Dedifferentiated amniotic fluid mesenchymal stem cell (primary cell): ENCODE results near the gene PAK6.
A peak's percentile ranks its signal among the peaks of the same experiment; 100 is the strongest.

Experiments
- DNase-seq: peaks from one replicate; pipeline ENCODE4 v3.0.0-alpha.2; 2016; ENCODE audit errors: extremely low spot score

Gene PAK6

DNA sequence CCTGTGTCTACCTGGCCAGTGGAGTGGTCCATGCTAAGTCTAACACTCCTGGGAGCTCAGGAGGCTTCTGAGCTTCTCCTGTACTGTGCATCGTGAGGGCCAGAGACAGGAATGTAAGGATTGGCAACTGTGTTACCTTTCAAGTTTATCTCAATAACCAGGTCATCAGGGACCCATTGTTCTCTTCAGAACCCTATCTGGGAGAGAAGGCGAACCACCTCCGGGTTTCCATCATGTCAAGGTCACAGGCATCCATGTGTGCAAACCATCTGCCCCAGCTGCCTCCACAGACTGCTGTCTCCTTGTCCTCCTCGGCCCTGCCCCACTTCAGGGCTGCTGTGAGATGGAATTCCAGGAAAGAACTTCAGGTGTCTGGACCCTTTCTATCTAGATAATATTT, 38.1 kb downstream of the PAK6 start:
- DNase-seq, result no peak

DNA sequence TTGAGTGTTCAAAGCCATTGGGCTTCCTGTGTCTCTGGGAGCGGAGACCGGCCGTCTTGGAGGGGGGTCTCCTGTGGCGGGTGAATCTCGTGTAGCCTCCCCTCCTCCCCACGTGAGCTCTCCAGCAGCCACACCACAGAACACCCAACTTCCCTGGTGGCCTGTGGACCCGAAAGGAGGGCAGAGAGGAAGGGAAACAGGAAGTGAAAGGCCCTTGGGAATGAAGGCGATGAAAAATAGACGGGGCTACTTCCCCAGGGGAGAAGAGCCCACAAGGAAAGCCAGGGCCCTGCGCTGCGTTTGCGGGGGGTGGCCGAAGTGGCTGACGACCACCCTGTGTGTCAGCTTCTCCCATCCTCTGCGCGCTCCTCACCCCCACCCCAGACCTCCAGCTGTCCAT, 38.6 kb downstream of the PAK6 start:
- DNase-seq, result no peak

DNA sequence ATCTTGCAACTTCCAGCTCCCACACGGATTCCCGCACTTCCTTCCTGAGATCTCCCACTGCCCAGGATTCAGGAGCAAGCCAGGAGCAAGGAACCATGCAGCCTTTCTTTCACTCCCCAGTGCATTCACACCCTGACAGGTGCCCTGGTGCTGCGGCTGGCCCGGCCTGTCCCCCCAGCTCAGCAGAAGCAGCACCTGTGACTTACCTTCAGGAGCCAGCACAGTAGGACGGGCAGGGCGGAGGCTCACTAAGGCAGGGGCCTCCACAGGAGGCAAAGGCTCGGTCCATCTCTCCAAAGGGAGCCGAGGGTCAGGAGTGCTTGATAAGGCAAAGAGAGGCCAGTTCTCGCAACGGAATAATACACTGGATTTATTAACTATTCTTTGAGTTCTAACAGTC, 39.2 kb downstream of the PAK6 start:
- no peak for DNase-seq

DNA sequence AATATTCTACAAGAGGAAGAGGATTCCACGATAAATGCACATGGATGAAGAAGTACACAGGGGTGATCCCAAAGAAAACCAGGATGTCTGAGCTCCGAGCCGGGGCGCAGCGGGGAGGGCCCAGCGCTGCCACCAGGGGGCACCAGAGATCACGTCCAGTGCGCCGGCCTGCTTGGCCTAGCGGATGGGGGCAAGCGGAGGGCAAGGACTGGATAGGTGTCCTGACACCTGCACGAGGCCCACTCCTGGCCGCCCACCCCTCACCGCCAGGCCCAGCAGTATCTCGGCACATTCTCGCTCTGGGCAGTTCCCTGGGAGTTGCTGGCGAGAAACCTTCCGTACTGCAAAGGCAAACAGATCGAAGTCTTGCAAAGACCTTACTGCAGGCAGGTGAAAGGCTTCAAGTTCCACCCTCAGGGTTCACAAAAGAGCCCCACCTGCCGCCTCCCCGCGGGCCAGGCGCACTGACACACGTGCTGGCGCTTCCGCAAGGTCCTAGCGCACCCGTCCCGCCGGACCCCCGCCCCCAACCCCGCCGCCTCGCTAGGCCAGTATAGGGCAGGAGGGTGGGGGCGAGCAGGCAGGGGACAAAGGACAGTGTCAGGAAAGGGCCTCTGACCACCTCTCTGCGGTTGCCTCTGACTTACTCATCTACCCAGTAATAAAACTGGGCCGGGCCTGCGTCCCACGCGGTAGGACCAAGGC, 40.7 kb downstream of the PAK6 start:
- DNase-seq, result peak; percentile 15

DNA sequence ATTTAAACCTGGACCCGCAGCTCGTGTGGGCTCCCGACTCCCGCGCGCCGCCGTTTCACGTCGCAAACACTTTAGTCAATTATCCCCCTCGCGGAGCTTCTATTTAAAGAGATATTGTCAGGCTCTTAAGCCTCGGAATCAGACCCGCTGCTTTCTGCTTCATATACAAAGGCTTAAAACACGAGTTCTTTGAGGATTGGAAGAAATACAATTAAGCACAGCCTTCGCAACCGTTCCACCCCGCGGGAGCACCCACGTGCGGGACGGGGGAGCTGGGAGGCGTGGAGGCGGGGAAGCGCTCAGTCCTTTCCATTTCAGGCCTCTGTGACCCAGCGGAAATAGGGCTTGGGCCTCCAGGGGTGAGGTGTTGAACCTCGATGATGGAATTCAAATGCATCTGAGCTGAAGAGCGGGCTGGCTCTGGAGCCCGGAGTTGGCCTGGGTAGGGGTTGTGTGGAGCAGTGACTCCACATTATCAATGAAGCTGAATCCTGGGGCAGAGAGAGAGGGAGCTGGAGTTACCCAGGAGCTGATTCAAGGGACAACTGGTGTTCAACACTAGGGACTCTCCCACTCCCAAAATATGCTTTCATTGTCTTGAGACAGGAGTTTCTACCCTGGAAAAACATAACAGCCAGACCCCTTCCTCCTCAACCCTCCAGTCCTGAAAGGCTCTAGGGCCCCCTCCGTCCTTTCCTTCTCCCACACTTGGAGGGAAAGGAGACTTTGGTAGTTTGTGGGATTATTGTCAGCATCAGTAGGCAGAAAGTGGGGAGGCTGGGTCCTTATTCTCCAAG, 41.6 kb downstream of the PAK6 start:
- DNase-seq, result no peak

DNA sequence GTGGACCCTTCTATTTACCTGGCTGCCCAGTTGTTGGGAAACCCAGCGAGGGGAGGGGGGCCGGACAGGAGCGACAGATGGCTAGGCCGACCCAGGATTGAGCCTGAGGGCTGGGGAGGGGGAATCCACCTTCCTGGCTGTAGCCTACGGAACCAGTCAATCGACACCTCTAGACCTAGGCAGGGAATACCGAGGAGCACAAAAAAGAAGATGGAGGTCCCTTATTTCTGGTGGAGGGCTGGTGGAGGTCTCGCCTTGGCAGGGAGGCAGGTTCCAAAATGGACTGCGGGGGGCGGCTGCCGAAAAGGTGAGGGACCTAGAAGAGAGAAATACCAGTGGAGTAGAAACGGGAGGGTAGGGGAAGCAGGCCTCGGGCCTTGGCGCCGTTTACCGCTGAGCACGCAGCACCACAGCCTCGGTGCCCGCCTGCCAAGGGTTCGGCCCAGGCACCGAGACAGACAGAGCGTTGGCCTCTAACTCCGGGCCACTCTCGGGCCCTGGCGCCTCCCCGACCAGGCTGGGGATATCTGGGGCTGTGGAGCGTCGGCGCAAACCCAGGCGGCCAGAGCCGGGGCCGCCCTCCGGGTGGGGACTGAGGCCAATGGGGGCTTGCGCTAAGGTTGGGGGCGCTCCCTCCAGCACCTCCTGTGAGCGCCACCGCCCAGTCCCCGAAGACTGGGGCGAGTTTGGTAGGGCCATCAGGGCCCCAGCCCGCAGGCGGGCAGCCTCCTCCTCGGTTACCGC, 42.4 kb downstream of the PAK6 start:
- no peak for DNase-seq

DNA sequence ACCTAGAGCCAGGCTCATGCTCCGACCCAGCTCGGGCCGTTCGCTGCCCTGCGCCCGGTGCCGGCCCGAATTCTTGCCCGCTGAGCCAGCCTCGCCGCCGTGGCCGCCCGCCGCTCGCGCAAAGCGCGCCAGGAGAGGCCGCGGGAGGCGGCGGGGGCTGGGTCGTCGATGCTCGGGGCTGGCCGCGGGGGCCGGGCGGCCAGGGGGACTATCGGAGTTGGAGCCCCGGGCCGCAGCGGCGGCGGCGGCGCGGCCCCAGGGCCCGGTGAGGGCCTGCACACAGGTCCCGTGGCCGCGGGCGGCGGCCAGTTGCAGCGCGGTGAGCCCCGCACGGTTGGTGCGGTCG, 42.9 kb downstream of the PAK6 start:
- DNase-seq, result no peak

DNA sequence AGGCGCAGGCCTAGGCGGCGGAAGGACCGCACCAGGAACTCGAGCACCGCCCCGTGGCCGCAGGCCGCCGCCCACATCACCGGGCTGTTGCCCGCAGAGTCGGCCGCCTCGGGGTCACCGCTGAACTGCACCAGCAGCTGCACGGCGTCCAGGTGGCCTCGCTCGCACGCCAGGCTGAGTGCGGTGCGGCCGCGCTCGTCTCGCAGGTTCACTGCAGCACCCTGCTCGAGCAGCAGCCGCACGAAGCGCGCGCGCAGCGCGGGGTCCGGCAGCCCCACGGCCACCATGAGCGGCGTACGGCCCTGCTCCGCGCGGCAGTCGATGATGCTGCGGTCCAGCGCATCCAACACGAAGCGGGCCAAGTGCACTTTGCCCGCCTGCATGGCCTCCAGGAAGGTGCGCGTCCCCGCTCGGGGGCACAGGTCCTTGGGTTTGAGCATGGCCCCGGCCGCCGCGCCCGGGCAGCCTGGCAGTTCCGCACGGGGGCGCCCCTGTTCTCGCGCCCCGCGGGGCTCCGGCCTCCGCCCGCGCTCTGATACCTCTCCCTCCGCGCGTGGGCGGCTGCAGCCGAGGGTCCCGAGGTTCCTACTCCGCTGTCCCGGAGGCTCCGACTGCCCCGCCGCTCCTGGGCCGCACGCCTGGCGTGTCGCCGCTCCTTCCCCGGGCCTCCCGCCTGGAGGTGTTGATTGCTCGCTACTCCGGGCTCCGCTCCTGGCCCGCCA, 43.4 kb downstream of the PAK6 start:
- DNase-seq, result no peak

DNA sequence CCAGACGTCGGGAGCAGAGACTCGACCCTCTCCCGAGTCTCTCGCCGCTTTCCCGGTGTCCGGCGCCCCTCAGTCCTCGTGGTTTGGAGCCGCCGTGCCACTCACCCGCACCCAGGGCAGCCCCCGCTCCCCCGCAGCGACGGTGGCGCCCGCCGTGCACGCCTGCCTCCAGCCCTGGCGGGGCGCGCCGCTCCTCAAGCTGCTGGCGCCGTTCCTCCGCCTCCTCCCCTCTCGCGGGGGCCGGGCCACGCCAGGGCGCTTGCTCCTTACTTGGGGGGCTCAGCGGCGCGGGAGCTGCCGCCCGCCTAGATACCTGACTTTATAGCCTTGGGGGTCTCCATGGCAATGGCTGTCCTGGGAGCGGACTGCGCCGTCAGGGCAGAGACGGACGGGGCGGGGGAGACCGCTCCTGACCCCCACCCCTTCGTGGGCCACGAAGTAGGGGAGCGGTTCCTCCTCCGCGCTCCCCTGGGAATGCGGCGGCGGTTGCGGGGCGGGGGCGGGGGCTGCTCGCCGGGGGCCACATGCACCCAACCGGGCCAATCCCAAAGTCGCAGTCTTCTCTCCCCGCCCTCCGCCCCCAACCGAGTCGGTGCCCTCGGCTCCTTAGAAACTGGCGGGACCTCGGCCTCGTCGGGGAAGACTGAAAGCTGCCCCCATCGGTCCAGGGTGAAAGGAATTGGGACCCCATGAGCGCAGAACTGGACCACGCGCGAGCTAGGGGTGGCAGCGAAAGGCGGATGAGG, 44.2 kb downstream of the PAK6 start, which contains the start of gene ANKRD63:
Gene ANKRD63, minus strand, starts transcription at position 196 of the 746 bp plus-strand sequence. CDS start 478 bp downstream, outside the sequence.
- no peak for DNase-seq

DNA sequence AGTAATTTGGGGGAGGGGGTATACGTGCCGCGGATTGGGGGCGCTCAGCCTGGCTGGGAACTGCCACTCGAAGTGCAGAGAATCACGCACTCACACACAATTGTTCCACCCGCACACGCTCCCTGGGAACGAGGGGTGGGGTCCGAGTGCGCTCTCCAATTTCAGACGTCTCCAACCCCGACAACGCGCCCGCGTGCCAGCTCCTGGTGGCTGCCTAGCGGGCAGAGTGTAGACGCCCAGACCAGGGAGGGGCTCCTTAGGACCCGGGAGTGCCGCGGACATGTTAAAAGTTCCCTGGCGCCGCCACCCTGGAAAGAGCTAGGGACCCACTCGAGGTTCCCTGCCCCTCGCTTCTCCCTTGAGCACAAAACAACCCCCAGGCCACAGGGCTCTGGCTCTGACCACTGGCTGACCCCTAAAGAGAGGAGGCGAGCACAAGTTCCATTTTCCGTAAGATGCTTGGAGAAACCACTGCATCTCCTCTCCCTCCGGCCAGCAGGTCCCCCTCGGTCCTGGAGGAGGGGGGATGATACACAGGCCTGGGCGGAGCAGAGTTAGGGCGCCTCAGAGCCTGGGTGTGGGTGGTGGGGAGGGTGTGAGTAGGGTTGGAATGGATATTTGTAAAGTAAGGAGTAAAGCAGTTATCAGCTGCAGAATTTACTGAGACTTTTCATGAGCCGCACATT, 44.9 kb downstream of the PAK6 start:
- no peak for DNase-seq

DNA sequence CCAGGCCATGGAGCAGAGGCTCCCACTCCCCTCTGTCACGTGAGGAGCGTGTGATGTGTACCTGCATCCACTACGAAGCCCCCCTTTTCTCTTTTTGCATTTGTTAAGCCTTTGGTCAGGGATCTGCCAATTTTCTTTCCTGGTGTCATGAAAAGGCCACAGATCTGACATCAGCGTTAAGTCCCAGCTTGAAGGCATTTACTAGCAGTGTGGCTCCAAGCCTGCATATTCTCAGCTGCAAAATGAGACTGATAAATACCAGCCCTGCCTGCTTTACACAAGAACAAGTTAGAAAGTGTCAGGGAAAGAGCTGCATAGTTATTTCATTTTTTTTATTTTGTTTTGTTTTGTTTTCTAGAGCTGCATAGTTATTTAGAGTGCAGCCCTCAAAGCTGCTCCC, 46.3 kb downstream of the PAK6 start:
- peak; percentile 32 for DNase-seq

DNA sequence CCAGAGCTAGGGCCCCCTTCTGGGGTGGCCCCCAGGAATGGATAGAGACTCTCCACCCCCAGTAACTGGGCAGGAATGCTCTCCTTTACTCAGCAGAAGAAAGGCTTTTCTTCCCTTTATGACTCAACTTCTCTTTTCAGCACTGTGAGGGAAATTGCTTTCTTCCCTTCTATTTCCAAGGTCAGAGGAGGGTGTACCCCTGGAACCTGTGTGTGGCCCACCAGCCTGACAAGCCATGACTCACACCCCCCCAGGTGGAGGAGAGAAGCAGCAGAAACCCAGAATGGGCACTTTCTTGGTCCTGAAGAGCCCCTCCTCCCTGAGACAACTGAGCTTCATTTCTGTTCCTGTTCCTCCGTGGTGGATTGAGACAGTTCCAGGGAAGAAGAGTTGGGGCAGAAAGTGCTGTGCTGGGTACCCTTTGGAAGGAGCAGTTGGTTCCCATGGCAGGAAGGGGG, 46.7 kb downstream of the PAK6 start:
- no peak for DNase-seq

DNA sequence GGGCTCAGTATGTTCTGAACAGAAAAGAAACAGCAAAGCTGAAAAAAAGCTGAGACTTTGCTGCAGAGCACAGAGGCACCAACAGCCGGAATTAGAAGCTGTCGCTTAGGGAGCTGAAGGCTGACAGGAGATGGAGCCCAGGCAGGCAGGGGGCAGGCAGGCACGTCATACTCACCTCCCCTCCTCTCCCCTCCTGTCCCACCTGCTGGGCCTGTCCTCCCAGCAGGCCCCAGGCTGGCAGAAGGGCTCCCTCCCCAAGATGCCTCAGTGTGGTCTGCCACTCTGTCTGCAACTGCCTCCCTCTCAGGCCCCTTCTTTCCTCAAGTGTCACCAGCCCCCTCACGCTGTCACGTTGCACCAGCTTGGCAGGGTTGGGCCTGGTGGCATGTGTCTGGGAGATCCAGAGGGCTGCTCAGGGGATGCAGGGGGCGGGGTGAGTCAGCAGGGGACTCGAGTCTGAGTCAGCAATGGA, 47.2 kb downstream of the PAK6 start:
- no peak for DNase-seq

DNA sequence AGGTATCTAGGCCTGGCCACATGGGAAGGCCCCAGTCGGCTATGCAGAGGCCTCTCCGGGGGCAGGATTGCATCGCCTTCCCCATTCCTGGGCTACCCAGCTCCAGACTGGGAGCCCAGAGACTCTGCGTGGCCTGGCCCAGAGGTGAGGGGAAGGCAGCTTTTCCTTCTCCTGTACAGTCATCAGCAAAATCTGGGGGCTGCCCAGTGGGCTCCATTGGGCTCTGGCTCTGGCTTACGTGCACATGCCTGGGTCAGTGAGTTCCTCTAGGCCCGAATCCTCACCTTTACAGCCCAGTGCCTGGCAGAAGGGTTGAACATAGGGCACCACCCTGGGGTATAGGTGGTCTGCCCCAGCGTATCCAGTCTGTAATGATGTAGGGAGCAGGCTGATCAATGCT, 47.9 kb downstream of the PAK6 start:
- no peak for DNase-seq

DNA sequence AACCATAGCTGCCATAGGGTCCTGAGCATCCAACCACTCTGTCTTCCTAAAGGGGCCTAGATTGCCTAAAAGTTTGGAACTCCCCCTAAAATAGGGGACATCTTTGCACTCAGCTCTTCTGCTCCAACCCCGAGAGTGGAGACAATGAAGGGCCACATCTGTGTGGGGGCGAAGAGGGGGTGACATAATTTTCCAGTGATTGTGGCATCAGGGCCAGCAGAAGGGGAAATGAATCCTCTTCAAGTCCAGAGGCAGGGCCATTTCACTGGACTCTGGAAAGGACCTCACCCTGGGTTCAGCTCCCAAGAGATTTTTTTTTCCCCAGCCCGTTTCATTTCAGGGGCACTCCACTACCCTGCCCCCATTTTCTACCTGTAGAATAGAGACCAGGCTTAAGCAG, 48.6 kb downstream of the PAK6 start:
- no peak for DNase-seq

DNA sequence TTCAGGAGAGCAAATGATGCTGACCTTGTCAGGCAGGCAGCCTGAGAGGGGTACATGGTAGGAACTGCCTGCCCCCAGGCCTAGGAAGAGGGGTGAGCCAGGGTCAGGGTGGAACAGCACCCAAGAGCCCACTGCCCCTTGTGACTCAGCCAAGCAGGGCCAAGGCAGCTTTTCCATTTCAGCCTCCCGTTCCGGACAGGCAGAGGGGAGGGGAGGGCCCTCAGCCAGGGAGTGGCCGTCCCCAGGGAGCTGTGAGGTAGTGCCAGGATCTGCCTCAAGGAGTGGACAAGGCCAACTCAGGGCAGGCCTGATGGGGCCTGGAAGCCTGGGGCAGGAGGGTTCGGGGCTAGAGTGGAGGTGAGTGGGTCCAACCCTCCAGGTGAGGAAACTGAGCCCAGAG, 49.1 kb downstream of the PAK6 start:
- DNase-seq, result no peak

DNA sequence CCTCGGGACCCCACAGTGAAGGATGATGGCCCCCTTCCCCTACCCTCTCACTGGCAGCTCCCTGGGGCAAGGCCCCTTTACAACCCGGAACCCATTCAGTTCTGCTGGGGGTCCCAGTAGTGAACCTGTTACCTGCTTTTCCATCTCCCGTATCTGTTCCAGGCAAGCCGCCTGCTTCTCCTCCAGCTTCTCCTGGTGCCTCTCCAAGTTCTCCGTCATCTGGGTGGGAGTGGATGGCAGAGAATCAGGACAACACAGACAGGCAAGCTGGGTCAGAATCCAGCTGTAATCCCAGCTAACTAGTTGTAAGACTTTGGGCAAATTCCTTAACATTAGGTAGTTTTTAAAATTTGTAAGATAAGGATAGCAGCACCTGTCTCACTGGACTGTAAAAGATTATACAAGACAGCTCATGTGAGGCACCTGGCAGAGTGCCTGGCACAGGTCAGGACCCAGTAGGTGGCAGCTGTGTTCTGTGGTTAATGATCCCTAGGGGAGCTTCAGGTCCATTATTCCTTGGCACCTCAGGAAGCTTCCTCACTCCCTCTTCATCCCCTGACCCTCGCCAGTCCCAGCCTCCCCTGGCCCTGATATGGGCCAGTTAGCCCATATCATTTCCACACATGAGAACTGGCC, 50.4 kb downstream of the PAK6 start:
- DNase-seq, result no peak

DNA sequence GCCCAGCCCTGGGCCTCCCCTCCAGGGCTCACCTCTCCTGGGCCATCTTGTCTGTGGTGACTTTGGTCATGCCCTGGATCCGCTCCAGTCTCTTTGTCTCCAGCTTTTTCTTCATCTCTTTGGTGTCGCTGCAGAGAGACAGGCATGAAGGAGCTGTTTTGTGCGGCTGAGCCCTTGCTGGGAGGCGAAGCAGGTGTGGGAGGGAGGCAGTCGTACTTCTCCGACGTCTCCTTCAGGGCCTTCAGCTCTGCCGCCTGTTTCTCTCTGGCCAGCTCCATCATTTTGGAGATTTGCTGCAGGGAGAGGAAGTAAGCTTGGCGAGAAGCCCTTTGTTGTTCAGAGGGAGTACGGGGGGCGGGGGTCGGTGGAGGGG, 51.7 kb downstream of the PAK6 start:
- DNase-seq, result no peak

DNA sequence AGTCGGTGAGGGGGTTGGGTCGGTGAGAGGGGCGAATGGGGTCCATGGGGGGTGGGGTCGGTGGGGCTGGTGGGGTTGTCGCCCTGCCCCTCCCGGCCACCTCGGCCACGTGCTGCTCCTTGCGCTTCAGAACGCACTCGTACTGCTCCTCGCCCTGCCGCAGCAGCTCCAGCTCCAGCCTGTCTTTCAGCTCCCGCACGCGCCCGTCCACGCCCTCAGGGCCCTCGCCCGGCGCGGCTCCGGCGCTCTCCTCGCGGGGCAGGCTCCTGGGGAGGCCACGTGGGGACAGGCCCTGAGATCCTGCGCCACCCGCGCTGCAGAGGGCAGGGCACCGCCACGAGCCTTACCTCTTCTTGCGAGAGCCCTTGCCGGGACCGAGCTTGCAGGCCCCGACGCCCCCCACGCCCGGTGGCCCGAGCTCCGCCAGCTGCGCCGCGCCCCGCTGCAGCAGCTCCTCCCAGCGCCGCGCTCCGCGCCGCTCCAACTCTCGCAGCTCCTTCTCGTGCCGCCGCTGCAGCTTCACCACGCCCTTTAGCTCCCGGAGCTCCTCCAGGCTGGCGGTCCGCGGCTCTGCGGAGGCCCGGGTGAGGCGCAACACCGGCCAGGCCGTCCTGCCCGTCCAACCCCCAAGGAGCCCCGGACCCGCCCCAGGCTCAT, 52.2 kb downstream of the PAK6 start:
- DNase-seq, result peak; percentile 52

DNA sequence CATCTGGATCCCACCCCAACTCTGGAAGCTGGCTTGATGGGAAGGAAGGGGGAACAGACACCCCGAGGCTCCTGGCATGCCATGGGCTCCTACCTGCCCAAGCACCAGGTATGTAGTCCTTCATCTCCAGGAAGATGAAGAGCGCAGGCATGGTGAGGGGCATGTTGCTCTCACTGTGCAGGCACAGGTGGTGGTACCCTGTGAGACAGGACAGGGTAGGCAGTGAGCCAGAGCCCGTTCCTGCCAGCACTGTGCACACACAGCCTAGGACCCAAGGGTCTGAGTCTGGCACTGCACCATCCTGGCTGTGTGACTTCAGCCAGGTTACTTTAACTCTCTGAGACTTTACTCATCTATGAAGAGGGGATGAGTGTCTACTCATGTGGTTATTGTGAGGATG, 53.4 kb downstream of the PAK6 start:
- no peak for DNase-seq
